ENCODE results near the gene STARD13.
A peak's percentile ranks its signal among the peaks of the same experiment; 100 is the strongest.

The STARD13 gene

GRCh38 chr13:33176526-33176925 is 109.0 kb downstream of the STARD13 start:
- no peaks in the 10 kb centered on the region for H3K27me3 ChIP-seq (ENCODE audit: control insufficient read depth in 1 of 2, insufficient read depth in 2 of 2, low read length in 2 of 2)
- no peaks in the 10 kb centered on the region for H3K9me3 ChIP-seq (ENCODE audit: control insufficient read depth in 2 of 2, low read length in 2 of 2)
- no peak overlapping the region for H3K9ac ChIP-seq (ENCODE audit: low read length in 2 of 2)
- no peaks in the 10 kb centered on the region for H3K36me3 ChIP-seq (ENCODE audit: control insufficient read depth in 2 of 2, insufficient read depth in 2 of 2, low read length in 2 of 2)
- H3K27ac ChIP-seq (ENCODE audit: low read length): no peak overlapping the region
- peaks cover 26% of the 10 kb centered on the region for H3K4me1 ChIP-seq (ENCODE audit: control insufficient read depth, insufficient read depth, low read length)
- H3K4me3 ChIP-seq (ENCODE audit: low read length in 2 of 2): no peak overlapping the region

DNA sequence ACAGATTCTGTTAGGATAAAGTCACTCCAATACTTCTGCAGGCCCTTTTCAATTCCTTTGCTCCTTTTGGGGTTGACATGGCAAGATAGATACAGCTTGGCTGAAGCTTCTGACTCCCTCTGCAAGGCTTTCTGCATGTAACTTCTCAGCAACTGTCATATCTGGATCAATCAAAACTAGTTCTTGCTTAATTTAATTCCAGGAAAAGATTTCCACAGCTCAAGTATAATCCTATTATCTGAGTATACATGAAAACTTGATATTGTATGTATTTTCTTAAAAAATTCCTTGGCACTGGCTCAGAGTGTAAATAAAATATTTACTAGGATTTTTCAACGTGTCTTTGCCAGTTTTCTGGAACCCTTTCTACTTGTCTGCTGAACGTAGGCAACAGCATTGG is 109.6 kb downstream of the STARD13 start:
- Histone ChIP-seq H3K9me3 (ENCODE audit: control insufficient read depth in 2 of 2, low read length in 2 of 2) (no peaks in the 10 kb centered on the region), H3K4me3 (ENCODE audit: low read length in 2 of 2) (no peak overlapping the region), H3K27ac (ENCODE audit: low read length) (no peak overlapping the region), H3K36me3 (ENCODE audit: control insufficient read depth in 2 of 2, insufficient read depth in 2 of 2, low read length in 2 of 2) (peaks cover 0 to 4% of the 10 kb centered on the region in 2 donors), H3K27me3 (ENCODE audit: control insufficient read depth in 1 of 2, insufficient read depth in 2 of 2, low read length in 2 of 2) (no peaks in the 10 kb centered on the region), H3K9ac (ENCODE audit: low read length in 2 of 2) (no peak overlapping the region), H3K4me1 (ENCODE audit: control insufficient read depth, insufficient read depth, low read length) (peaks cover 26% of the 10 kb centered on the region)

DNA sequence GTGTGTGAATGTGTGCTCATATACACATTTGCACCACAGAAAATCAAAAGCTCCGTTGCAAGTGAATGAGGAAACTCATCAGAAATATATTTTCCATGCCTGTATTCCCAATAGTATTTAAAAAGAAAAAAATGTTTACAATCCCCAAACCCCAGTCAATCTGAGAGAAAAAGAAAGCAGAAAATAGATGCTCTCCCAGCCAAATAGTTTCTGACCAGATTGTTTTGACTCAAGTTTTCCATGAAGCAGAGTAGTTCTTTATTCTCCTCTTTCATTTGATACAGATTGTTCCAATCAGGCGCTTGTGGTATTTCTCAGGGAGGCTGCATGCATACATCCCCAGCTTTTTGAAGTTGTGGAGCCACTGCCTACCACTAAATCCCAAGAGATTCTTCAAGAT is 110.6 kb downstream of the STARD13 start:
- H3K4me1 ChIP-seq (ENCODE audit: control insufficient read depth, insufficient read depth, low read length): peaks cover 20% of the 10 kb centered on the region
- H3K36me3 ChIP-seq (ENCODE audit: control insufficient read depth in 2 of 2, insufficient read depth in 2 of 2, low read length in 2 of 2): peaks cover 0 to 4% of the 10 kb centered on the region in 2 donors
- no peak overlapping the region for H3K9ac ChIP-seq (ENCODE audit: low read length in 2 of 2)
- H3K27me3 ChIP-seq (ENCODE audit: control insufficient read depth in 1 of 2, insufficient read depth in 2 of 2, low read length in 2 of 2): no peaks in the 10 kb centered on the region
- no peak overlapping the region for H3K27ac ChIP-seq (ENCODE audit: low read length)
- H3K4me3 ChIP-seq (ENCODE audit: low read length in 2 of 2): peak overlapping the region in 1 of 2 donors; percentile 2
- no peaks in the 10 kb centered on the region for H3K9me3 ChIP-seq (ENCODE audit: control insufficient read depth in 2 of 2, low read length in 2 of 2)

GRCh38 chr13:33174491-33174890 is 111.1 kb downstream of the STARD13 start:
- no peak overlapping the region for H3K27ac ChIP-seq (ENCODE audit: low read length)
- H3K27me3 ChIP-seq (ENCODE audit: control insufficient read depth in 1 of 2, insufficient read depth in 2 of 2, low read length in 2 of 2): no peaks in the 10 kb centered on the region
- H3K4me1 ChIP-seq (ENCODE audit: control insufficient read depth, insufficient read depth, low read length): peaks cover 22% of the 10 kb centered on the region
- no peak overlapping the region for H3K9ac ChIP-seq (ENCODE audit: low read length in 2 of 2)
- H3K4me3 ChIP-seq (ENCODE audit: low read length in 2 of 2): no peak overlapping the region
- no peaks in the 10 kb centered on the region for H3K9me3 ChIP-seq (ENCODE audit: control insufficient read depth in 2 of 2, low read length in 2 of 2)
- peaks cover 0 to 4% of the 10 kb centered on the region in 2 donors for H3K36me3 ChIP-seq (ENCODE audit: control insufficient read depth in 2 of 2, insufficient read depth in 2 of 2, low read length in 2 of 2)

DNA sequence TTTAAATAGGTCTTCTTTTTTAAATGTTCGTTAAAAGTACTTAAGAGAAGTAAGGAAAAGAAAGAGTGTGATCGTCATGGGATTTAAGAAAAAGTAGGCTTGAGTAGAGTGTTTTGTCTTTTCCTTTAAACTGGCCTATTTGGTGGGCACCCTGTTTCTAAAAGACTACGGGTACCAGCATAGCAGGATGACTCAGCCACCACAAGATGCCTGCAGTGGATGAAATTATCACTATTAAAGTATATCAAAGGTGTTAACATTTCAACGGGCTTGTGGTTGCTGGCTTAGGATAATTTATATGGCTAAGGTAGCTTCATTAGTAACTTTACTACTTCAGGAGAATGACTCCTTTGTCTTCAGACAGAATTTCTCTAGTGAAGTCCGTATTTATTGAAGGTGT is 112.6 kb downstream of the STARD13 start:
- Histone ChIP-seq H3K27ac (ENCODE audit: low read length) (no peak overlapping the region), H3K9me3 (ENCODE audit: control insufficient read depth in 2 of 2, low read length in 2 of 2) (no peaks in the 10 kb centered on the region), H3K27me3 (ENCODE audit: control insufficient read depth in 1 of 2, insufficient read depth in 2 of 2, low read length in 2 of 2) (no peaks in the 10 kb centered on the region), H3K4me1 (ENCODE audit: control insufficient read depth, insufficient read depth, low read length) (peaks cover 27% of the 10 kb centered on the region), H3K9ac (ENCODE audit: low read length in 2 of 2) (no peak overlapping the region), H3K36me3 (ENCODE audit: control insufficient read depth in 2 of 2, insufficient read depth in 2 of 2, low read length in 2 of 2) (peaks cover 0 to 4% of the 10 kb centered on the region in 2 donors), H3K4me3 (ENCODE audit: low read length in 2 of 2) (no peak overlapping the region)

- no peak overlapping the region for H3K9ac ChIP-seq (ENCODE audit: low read length in 2 of 2)
- peaks cover 27% of the 10 kb centered on the region for H3K4me1 ChIP-seq (ENCODE audit: control insufficient read depth, insufficient read depth, low read length)
- H3K4me3 ChIP-seq (ENCODE audit: low read length in 2 of 2): no peak overlapping the region
- peaks cover under 1 to 4% of the 10 kb centered on the region in 2 donors for H3K36me3 ChIP-seq (ENCODE audit: control insufficient read depth in 2 of 2, insufficient read depth in 2 of 2, low read length in 2 of 2)
- H3K9me3 ChIP-seq (ENCODE audit: control insufficient read depth in 2 of 2, low read length in 2 of 2): no peaks in the 10 kb centered on the region
- H3K27ac ChIP-seq (ENCODE audit: low read length): no peak overlapping the region
- no peaks in the 10 kb centered on the region for H3K27me3 ChIP-seq (ENCODE audit: control insufficient read depth in 1 of 2, insufficient read depth in 2 of 2, low read length in 2 of 2)
Measured at GRCh38 chr13:33172400-33172799, 113.2 kb downstream of the STARD13 start.

GRCh38 chr13:33169273-33169980 is 116.1 kb downstream of the STARD13 start:
- H3K27ac ChIP-seq (ENCODE audit: low read length): no peak overlapping the region

GRCh38 chr13:33168321-33168960 is 117.1 kb downstream of the STARD13 start:
- peak overlapping the region; percentile 50 for H3K27ac ChIP-seq (ENCODE audit: low read length)
- no peak overlapping the region for H3K4me3 ChIP-seq (ENCODE audit: low read length in 2 of 2)
- H3K36me3 ChIP-seq (ENCODE audit: control insufficient read depth in 2 of 2, insufficient read depth in 2 of 2, low read length in 2 of 2): peaks cover 10 to 30% of the 10 kb centered on the region in 2 donors

More at GRCh38 chr13:33169273-33169980, 116.1 kb downstream of the STARD13 start:
- Histone ChIP-seq H3K4me3 (ENCODE audit: low read length in 2 of 2) (no peak overlapping the region), H3K4me1 (ENCODE audit: control insufficient read depth, insufficient read depth, low read length) (peaks cover 12% of the 10 kb centered on the region), H3K9me3 (ENCODE audit: control insufficient read depth in 2 of 2, low read length in 2 of 2) (no peaks in the 10 kb centered on the region), H3K9ac (ENCODE audit: low read length in 2 of 2) (no peak overlapping the region), H3K27me3 (ENCODE audit: control insufficient read depth in 1 of 2, insufficient read depth in 2 of 2, low read length in 2 of 2) (no peaks in the 10 kb centered on the region), H3K36me3 (ENCODE audit: control insufficient read depth in 2 of 2, insufficient read depth in 2 of 2, low read length in 2 of 2) (peaks cover 10 to 25% of the 10 kb centered on the region in 2 donors)

GRCh38 chr13:33167491-33167890 is 118.1 kb downstream of the STARD13 start:
- H3K36me3 ChIP-seq (ENCODE audit: control insufficient read depth in 2 of 2, insufficient read depth in 2 of 2, low read length in 2 of 2): peaks cover 10 to 30% of the 10 kb centered on the region in 2 donors
- no peaks in the 10 kb centered on the region for H3K9me3 ChIP-seq (ENCODE audit: control insufficient read depth in 2 of 2, low read length in 2 of 2)
- H3K4me3 ChIP-seq (ENCODE audit: low read length in 2 of 2): no peak overlapping the region
- no peaks in the 10 kb centered on the region for H3K27me3 ChIP-seq (ENCODE audit: control insufficient read depth in 1 of 2, insufficient read depth in 2 of 2, low read length in 2 of 2)
- peaks cover 10% of the 10 kb centered on the region for H3K4me1 ChIP-seq (ENCODE audit: control insufficient read depth, insufficient read depth, low read length)
- no peak overlapping the region for H3K9ac ChIP-seq (ENCODE audit: low read length in 2 of 2)
- no peak overlapping the region for H3K27ac ChIP-seq (ENCODE audit: low read length)

More at GRCh38 chr13:33168321-33168960, 117.1 kb downstream of the STARD13 start:
- Histone ChIP-seq H3K27me3 (ENCODE audit: control insufficient read depth in 1 of 2, insufficient read depth in 2 of 2, low read length in 2 of 2) (no peaks in the 10 kb centered on the region), H3K9me3 (ENCODE audit: control insufficient read depth in 2 of 2, low read length in 2 of 2) (no peaks in the 10 kb centered on the region), H3K9ac (ENCODE audit: low read length in 2 of 2) (no peak overlapping the region), H3K4me1 (ENCODE audit: control insufficient read depth, insufficient read depth, low read length) (peaks cover 10% of the 10 kb centered on the region)

DNA sequence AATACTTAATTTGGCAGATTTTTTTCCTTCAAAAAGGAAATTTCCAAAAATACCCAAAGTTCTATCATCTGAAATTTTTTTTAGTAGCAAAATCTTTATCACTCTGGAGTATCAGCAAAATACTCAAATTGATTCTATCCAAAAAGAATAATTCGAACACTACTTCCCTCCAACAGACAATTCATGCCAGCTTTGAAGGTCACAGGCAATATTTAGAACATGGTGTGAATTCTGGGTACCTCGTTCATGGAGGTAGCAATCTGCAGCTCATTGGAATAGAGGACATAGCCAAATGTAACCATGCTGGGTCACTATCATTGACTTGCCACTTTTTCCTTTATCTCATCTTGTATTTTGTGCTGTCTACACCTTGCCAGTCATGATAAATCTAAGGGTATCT is 119.8 kb downstream of the STARD13 start:
- H3K9ac ChIP-seq (ENCODE audit: low read length in 2 of 2): no peak overlapping the region
- no peaks in the 10 kb centered on the region for H3K27me3 ChIP-seq (ENCODE audit: control insufficient read depth in 1 of 2, insufficient read depth in 2 of 2, low read length in 2 of 2)
- H3K4me1 ChIP-seq (ENCODE audit: control insufficient read depth, insufficient read depth, low read length): peaks cover 10% of the 10 kb centered on the region
- no peaks in the 10 kb centered on the region for H3K9me3 ChIP-seq (ENCODE audit: control insufficient read depth in 2 of 2, low read length in 2 of 2)
- H3K4me3 ChIP-seq (ENCODE audit: low read length in 2 of 2): no peak overlapping the region
- H3K27ac ChIP-seq (ENCODE audit: low read length): no peak overlapping the region
- H3K36me3 ChIP-seq (ENCODE audit: control insufficient read depth in 2 of 2, insufficient read depth in 2 of 2, low read length in 2 of 2): peaks cover 6 to 34% of the 10 kb centered on the region in 2 donors

DNA sequence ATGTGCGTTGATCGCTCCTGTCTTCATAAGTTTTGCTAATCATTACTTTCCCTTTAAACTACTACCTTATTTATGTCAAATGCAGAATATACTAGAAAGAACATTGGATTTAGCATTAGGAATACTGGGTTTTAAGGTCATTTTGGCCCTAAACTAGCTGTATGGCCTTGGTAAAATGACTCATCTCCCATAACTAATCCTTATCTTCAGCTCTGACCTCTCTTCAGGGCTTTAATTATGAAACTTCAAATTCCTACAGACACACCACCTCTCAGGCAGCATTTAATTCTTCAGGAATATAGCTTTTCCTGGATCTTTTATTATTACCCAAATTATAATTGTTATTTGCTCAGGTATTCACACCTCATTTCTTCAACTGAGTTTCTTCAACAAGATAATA is 121.2 kb downstream of the STARD13 start:
- no peak overlapping the region for H3K4me3 ChIP-seq (ENCODE audit: low read length in 2 of 2)
- H3K27me3 ChIP-seq (ENCODE audit: control insufficient read depth in 1 of 2, insufficient read depth in 2 of 2, low read length in 2 of 2): no peaks in the 10 kb centered on the region
- H3K9me3 ChIP-seq (ENCODE audit: control insufficient read depth in 2 of 2, low read length in 2 of 2): no peaks in the 10 kb centered on the region
- H3K36me3 ChIP-seq (ENCODE audit: control insufficient read depth in 2 of 2, insufficient read depth in 2 of 2, low read length in 2 of 2): peaks cover 6 to 34% of the 10 kb centered on the region in 2 donors
- no peak overlapping the region for H3K9ac ChIP-seq (ENCODE audit: low read length in 2 of 2)
- no peak overlapping the region for H3K27ac ChIP-seq (ENCODE audit: low read length)
- peaks cover 5% of the 10 kb centered on the region for H3K4me1 ChIP-seq (ENCODE audit: control insufficient read depth, insufficient read depth, low read length)
